MM.1S (cell line): ENCODE data around the gene FGGY.

Experiments used
- CTCF ChIP-seq: fragments of 300-600 bp; sonication (generic); IDR thresholded peaks from 2 replicates; pipeline ENCODE4 v1.5.1; 2016; ENCODE audit warnings: antibody characterized with exemption, low read length, mixed read lengths
- EZH2 ChIP-seq: fragments of 300-600 bp; sonication (generic); optimal IDR thresholded peaks from 2 replicates; pipeline ENCODE3; 2017; ENCODE audit warnings: low read depth, mild to moderate bottlenecking, antibody characterized with exemption, low read length, mixed read lengths
- EZH2phosphoT487 ChIP-seq: fragments of 300-600 bp; sonication (generic); IDR thresholded peaks from 2 replicates; pipeline ENCODE4 v1.6.1; 2018; ENCODE audit warnings: antibody characterized with exemption, low read length

GRCh38 chr1:59399642-59400041 lies 102.7 kb downstream of the FGGY start:
- no peak for TF ChIP-seq CTCF
- TF ChIP-seq EZH2: no peak
- TF ChIP-seq EZH2phosphoT487: no peak
